Astrocyte (in vitro differentiated cells and primary cell): Measurements from ENCODE around the gene TSPYL1. TPM values are rescaled to one million over a fixed set of nuclear protein-coding genes. Genes with fewer than 3 reads are reported as not detected.

Experiments
- DNase-seq: peaks from one replicate; pipeline ENCODE4 v3.0.0-alpha.2; 2010; ENCODE audit warnings: low read depth
- FAIRE-seq: peaks from 2 replicates; lab custom pipeline; 2011; peaks lifted over from hg19 to GRCh38; lab: Jason Lieb, UNC
- H2AFZ ChIP-seq: 2 replicates; pipeline ENCODE4 v1.6.0; 2012; ENCODE audit warnings: low read depth, low read length, inconsistent platforms
- H3K27ac ChIP-seq: 2 replicates; pipeline ENCODE4 v1.5.1; 2011; ENCODE audit warnings: low read depth, low read length, inconsistent platforms
- H3K27me3 ChIP-seq: 2 replicates; pipeline ENCODE4 v1.6.0; 2011; ENCODE audit warnings: low read length, inconsistent platforms; ENCODE audit not compliant: insufficient read depth
- H3K36me3 ChIP-seq: 2 replicates; pipeline ENCODE4 v1.5.1; 2011; ENCODE audit warnings: low read length, inconsistent platforms; ENCODE audit not compliant: insufficient read depth
- H3K4me1 ChIP-seq: 2 replicates; pipeline ENCODE4 v1.5.1; 2011; ENCODE audit warnings: low read length, inconsistent platforms; ENCODE audit not compliant: insufficient read depth
- H3K4me2 ChIP-seq: 2 replicates; pipeline ENCODE4 v1.6.0; 2012; ENCODE audit warnings: low read length, inconsistent platforms
- H3K4me3 ChIP-seq: 2 replicates; pipeline ENCODE4 v1.5.1; 2011; ENCODE audit warnings: low read depth, mild to moderate bottlenecking, low read length, inconsistent platforms; ENCODE audit not compliant: insufficient read depth
- H3K79me2 ChIP-seq: 2 replicates; pipeline ENCODE4 v1.6.0; 2012; ENCODE audit warnings: mild to moderate bottlenecking, low read length, inconsistent platforms; ENCODE audit not compliant: insufficient read depth
- H3K9ac ChIP-seq: 2 replicates; pipeline ENCODE4 v1.6.0; 2012; ENCODE audit warnings: mild to moderate bottlenecking, low read length, inconsistent platforms
- H3K9me3 ChIP-seq: 2 replicates; pipeline ENCODE4 v1.5.1; 2012; ENCODE audit warnings: low read depth, mild to moderate bottlenecking, low read length, inconsistent platforms; ENCODE audit not compliant: insufficient read depth
- H4K20me1 ChIP-seq: 2 replicates; pipeline ENCODE4 v1.6.0; 2012; ENCODE audit warnings: low read length, inconsistent platforms; ENCODE audit not compliant: insufficient read depth
- H3K27ac Mint-ChIP-seq: one replicate; pipeline ENCODE4 v1.8.0; 2021; ENCODE audit warnings: mild to moderate bottlenecking, mixed read lengths; ENCODE audit not compliant: unreplicated experiment
- H3K27me3 Mint-ChIP-seq: one replicate; pipeline ENCODE4 v1.8.0; 2021; ENCODE audit warnings: low read depth, mixed read lengths; ENCODE audit not compliant: unreplicated experiment
- H3K36me3 Mint-ChIP-seq: one replicate; pipeline ENCODE4 v1.8.0; 2021; ENCODE audit warnings: low read depth, mixed read lengths; ENCODE audit not compliant: unreplicated experiment
- H3K4me1 Mint-ChIP-seq: one replicate; pipeline ENCODE4 v1.8.0; 2021; ENCODE audit warnings: low read depth, mixed read lengths; ENCODE audit not compliant: unreplicated experiment
- H3K4me3 Mint-ChIP-seq: one replicate; pipeline ENCODE4 v1.8.0; 2021; ENCODE audit warnings: mild to moderate bottlenecking, moderate library complexity, mixed read lengths; ENCODE audit not compliant: unreplicated experiment
- H3K9me3 Mint-ChIP-seq: one replicate; pipeline ENCODE4 v1.8.0; 2021; ENCODE audit warnings: mild to moderate bottlenecking, mixed read lengths; ENCODE audit not compliant: unreplicated experiment
- CTCF ChIP-seq: IDR thresholded peaks from 2 replicates; pipeline ENCODE4 v1.5.1; 2011; ENCODE audit warnings: low read depth, mild to moderate bottlenecking, inconsistent platforms, low read length, moderate library complexity; ENCODE audit not compliant: insufficient read depth
- EZH2 ChIP-seq: IDR thresholded peaks from 2 replicates; pipeline ENCODE4 v1.6.1; 2012; ENCODE audit warnings: mild to moderate bottlenecking, low read length, inconsistent platforms; ENCODE audit not compliant: insufficient read depth
- total RNA-seq: library from RNA; stranded (reverse); gene quantifications from 2 replicates; pipeline ENCODE4 v1.2.1, GENCODE V29; 2021

TSPYL1 gene
- total RNA-seq, 1 donor from 2014 or later: 91.7 TPM

- H3K27ac ChIP-seq: peak overlapping the region; percentile 98
Observed at GRCh38 chr6:116253188-116253504, 26.6 kb downstream of the TSPYL1 start.

GRCh38 chr6:116251568-116252384 is 28.0 kb downstream of the TSPYL1 start:
- peaks cover 4% of the 10 kb centered on the region for H4K20me1 ChIP-seq
- H3K27ac ChIP-seq: peak overlapping the region; percentile 59
- no peaks in the 10 kb centered on the region for H3K9me3 ChIP-seq
- H3K79me2 ChIP-seq: peaks cover 71% of the 10 kb centered on the region
- H3K27me3 Mint-ChIP-seq: no peaks in the 10 kb centered on the region
- H3K4me3 Mint-ChIP-seq: no peak overlapping the region
- peaks cover 41% of the 10 kb centered on the region for H3K4me1 ChIP-seq
- H3K36me3 ChIP-seq: no peaks in the 10 kb centered on the region
- peak overlapping the region; percentile 85 for H3K4me2 ChIP-seq
- H3K4me3 ChIP-seq: peak overlapping the region; percentile 91
- H3K27me3 ChIP-seq: no peaks in the 10 kb centered on the region
- peak overlapping the region; percentile 69 for H3K9ac ChIP-seq
- peaks cover 2% of the 10 kb centered on the region for H3K9me3 Mint-ChIP-seq
- peak overlapping the region; percentile 87 for H3K27ac Mint-ChIP-seq
- peaks cover 27% of the 10 kb centered on the region for H3K4me1 Mint-ChIP-seq
- no peaks in the 10 kb centered on the region for H3K36me3 Mint-ChIP-seq
- TF ChIP-seq CTCF (no peak), EZH2 (no peak)
- peak; percentile 82 for DNase-seq
- no peak overlapping the region for H2AFZ ChIP-seq
- peak; percentile 77 for FAIRE-seq

More at GRCh38 chr6:116253188-116253504, 26.6 kb downstream of the TSPYL1 start:
- H3K4me2 ChIP-seq: peak overlapping the region; percentile 85
- H3K36me3 Mint-ChIP-seq: no peaks in the 10 kb centered on the region
- no peak overlapping the region for H3K27ac Mint-ChIP-seq
- H3K4me3 ChIP-seq: peak overlapping the region; percentile 91
- TF ChIP-seq EZH2: no peak
- no peak for TF ChIP-seq CTCF
- H3K9me3 Mint-ChIP-seq: peaks cover 2% of the 10 kb centered on the region
- FAIRE-seq: no peak
- H3K27me3 Mint-ChIP-seq: no peaks in the 10 kb centered on the region
- no peak for DNase-seq
- peak overlapping the region; percentile 71 for H2AFZ ChIP-seq
- no peak overlapping the region for H3K4me3 Mint-ChIP-seq
- H3K4me1 Mint-ChIP-seq: peaks cover 27% of the 10 kb centered on the region
- peaks cover 4% of the 10 kb centered on the region for H4K20me1 ChIP-seq
- no peaks in the 10 kb centered on the region for H3K9me3 ChIP-seq
- H3K79me2 ChIP-seq: peaks cover 71% of the 10 kb centered on the region
- H3K9ac ChIP-seq: peak overlapping the region; percentile 96
- H3K4me1 ChIP-seq: peaks cover 41% of the 10 kb centered on the region
- H3K36me3 ChIP-seq: no peaks in the 10 kb centered on the region
- H3K27me3 ChIP-seq: no peaks in the 10 kb centered on the region

GRCh38 chr6:116248577-116248976 is 31.2 kb downstream of the TSPYL1 start:
- FAIRE-seq (no peak), DNase-seq (no peak)
- Histone ChIP-seq H3K9ac (no peak overlapping the region), H3K36me3 (peaks cover 3% of the 10 kb centered on the region), H3K4me3 (no peak overlapping the region), H3K9me3 (no peaks in the 10 kb centered on the region), H2AFZ (no peak overlapping the region), H3K27me3 (no peaks in the 10 kb centered on the region), H3K79me2 (peaks cover 54% of the 10 kb centered on the region), H3K4me2 (no peak overlapping the region), H4K20me1 (peaks cover 4% of the 10 kb centered on the region), H3K27ac (no peak overlapping the region), H3K4me1 (peaks cover 30% of the 10 kb centered on the region)
- Mint-ChIP-seq H3K4me1 (peaks cover 30% of the 10 kb centered on the region), H3K36me3 (no peaks in the 10 kb centered on the region), H3K9me3 (peaks cover 2% of the 10 kb centered on the region), H3K4me3 (no peak overlapping the region), H3K27ac (no peak overlapping the region), H3K27me3 (no peaks in the 10 kb centered on the region)
- TF ChIP-seq EZH2 (no peak), CTCF (no peak)
